GM12801 (cell line): Measurements from ENCODE around the gene NFYA.

Experiments used
- CTCF ChIP-seq: IDR thresholded peaks from one replicate; pipeline ENCODE4 v1.5.1; 2011; ENCODE audit warnings: control low read depth; ENCODE audit not compliant: insufficient read length; ENCODE audit errors: extremely low read depth

NFYA gene

DNA sequence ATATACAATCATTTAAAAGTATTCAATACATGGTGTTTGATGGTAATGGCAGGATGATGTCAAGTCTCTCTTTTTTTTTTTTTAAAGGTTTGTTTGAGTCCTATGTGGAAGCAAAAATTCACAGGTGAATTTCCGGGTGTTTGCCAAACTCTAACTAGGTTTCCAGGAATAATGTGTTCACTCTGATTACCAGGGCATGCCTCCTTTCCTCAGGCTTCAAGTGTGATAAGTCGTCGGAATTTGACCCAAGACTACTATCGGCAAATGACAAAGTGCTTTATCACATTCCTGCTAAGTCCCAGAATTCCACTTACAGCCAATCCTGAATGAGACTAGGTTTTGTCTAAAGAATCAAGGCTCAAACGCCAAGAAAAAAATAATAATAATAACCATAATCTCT is 7.9 kb upstream of the NFYA start:
- no peak for TF ChIP-seq CTCF

DNA sequence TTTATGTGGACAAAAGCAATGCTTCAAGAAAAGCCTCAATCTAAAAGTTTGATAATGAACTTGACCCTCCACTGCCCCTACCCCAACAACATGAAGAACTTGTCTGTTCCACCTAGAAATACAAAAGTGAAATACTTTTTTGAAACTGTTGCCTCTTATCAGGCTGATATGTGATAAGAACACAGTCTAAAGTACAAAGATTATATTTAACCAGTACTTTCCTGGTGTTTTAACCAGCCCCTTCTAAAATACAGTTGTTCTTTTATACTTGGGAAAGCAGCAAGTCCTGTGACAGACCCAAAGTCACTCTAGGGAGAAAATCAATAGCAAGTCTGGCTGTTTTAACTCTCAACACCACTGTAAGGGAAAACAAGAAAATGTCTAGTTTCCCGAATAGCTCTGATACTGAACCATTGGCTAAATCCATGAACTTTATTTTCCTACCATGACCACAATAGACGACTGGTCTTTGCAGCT is 7.2 kb upstream of the NFYA start:
- TF ChIP-seq CTCF, result no peak

DNA sequence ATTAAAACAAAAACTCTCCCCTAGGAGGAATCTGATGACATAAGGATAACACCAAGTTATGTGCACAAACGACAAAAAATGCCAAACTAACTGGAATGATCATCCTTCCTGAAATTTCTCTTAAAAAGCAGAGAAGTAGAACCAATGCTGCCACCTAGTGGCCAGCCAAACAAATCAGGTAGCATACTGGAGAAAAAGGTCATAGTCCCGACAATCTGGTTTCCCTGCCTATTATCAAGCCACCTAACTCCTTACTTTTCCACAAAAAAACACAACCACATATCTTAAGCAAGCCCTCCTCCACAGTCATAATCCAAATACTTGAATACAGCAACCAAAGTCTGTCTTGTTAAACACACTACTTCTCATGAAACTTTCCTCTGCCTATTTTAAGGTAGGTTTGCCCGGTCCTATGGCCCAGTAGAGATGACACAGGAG is 5.9 kb upstream of the NFYA start:
- no peak for TF ChIP-seq CTCF

DNA sequence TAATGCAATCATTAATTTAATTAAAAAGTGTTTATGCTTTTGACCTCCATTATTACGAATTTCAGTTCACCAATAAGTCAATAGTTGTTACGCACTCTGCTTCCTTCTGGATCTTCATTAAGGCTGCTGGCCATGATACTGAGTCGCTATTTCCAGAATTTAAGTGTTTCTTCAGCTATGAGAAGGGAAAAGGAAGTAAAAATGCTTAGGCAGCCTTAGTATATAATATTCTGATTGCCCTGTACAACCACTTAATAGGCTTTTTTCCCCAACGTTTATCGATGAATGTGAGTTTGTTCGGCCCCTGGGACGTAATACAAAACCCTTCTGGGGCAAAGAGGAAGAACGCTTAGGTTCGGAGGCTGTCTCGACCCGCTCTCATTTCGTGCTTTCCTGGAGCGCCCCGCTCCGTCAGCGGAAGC is 1.3 kb upstream of the NFYA start:
- no peak for TF ChIP-seq CTCF

DNA sequence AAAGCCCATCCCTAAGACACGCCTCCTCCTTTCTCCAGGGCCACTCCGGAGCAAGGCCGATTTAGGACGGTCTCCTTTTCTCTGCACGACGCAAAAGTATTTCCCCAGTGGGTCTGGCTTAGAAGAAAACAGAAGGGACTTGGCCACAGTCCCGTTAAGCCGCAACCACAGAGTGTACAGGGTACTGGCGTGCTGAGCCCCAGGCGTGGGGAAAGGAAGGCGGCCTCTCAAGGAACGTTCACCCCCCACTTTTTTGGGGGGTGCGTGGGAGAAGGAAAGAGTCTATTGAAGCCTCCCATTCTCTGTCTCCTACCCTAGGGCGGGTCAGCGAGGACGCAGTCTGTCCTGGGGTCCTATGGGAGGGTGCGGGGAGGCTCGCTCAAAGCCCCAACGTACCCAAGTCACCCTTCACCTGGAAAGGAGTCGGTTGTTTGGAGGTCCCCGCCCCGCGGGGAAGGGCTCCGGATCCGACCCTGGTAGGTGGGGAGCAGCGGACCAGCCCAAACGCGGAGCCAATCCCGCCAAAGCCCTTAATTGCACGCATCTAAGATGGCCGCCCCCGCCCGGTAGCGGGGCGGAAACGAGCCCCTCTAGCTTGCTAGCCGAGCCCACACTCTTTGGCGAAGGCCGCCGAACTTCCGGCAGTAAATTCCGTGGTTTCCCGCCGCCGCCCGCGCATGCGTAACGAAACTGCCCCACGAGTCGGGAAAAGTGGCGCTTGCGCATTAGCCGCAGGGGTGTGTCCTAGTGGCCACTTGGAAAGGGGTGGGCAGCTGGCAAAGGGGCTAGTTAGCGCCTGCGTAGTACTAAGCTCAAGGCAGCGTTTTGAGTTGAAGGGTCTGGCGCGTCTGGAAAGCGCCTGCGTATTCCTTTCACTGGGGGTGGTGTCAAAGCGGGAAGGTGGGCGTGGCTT is 595 bp upstream of the NFYA start, which contains the start of gene OARD1:
Gene OARD1 (minus strand): TSS at position 434 of the 913 bp plus-strand sequence. CDS start 722 bp downstream, outside the sequence.
- TF ChIP-seq CTCF, result no peak

DNA sequence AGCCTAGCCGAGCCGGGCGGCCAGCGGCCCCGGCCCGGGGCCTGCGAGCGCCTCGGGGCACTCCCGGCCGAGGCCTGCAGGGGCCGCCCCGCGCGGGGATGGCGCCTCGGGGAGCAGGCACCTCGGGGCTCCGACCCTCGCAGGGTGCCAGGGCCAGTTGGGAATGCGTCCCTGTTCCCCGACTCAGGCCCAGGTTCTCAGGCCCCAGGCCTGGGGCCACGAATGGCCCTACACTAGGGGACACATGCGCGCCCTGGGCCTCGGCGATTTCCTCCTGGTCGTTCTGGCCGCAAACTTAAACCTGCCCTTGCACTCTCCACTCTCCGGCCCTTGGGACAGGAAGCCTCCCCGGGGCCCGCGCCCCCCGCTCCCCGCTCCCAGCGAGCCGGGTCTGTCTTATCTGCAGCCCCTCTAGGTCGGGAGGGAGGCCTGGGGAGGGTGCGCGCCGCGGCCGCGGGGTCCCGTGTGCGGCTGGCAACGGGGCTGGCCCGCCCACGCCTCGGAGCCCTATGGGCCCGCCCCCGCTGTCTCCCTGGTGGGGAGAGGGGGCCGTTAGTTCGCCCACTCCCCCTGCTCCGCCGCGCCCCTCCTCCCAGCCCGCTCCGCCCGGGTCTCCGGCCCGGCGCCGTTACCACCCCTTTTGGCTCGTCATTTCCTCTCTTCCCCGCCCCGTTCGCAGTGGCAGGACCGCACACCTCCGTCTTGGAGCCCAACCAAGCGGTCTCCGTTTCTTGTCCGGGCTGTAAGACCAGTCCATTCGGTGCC is 611 bp downstream of the NFYA start:
- no peak for TF ChIP-seq CTCF
